ENCODE results near the gene PXMP2. TPM values are rescaled to one million over a fixed set of nuclear protein-coding genes. Genes with fewer than 3 reads are reported as not detected.

PXMP2 gene
- total RNA-seq, 2 donors from 2014 or later, result 3.0 to 3.1 TPM

DNA sequence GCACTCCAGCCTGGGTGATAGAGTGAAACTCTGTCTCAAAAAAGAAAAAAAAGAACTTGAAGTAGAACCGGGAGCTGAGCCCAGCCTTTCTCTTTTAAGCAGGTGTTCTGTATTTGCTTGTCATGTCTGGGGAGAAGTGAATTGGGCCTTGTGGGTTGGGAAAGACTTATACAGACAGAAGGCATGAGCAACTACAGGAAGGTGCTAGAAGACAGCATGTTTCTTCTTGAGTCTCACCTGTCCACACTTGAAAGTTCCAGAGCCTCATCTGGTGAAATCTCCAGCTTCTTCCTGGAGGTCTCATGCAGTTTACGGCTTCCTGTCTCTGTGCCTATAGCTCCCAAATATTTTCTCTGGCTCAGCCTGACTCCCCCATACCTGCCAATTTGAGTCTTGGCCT is 25.7 kb downstream of the PXMP2 start:
- Mint-ChIP-seq H3K4me3 (no peak overlapping the region), H3K36me3 (ENCODE audit: low read depth) (peaks cover 2% of the 10 kb centered on the region), H3K4me1 (peaks cover 14% of the 10 kb centered on the region), H3K27ac (peak overlapping the region; percentile 74), H3K27me3 (no peaks in the 10 kb centered on the region)
- DNase-seq, result no peak
- H3K9me3 ChIP-seq (ENCODE audit: control insufficient read depth, low read length, poor library complexity, severe bottlenecking), result no peaks in the 10 kb centered on the region
- no peak for ATAC-seq

DNA sequence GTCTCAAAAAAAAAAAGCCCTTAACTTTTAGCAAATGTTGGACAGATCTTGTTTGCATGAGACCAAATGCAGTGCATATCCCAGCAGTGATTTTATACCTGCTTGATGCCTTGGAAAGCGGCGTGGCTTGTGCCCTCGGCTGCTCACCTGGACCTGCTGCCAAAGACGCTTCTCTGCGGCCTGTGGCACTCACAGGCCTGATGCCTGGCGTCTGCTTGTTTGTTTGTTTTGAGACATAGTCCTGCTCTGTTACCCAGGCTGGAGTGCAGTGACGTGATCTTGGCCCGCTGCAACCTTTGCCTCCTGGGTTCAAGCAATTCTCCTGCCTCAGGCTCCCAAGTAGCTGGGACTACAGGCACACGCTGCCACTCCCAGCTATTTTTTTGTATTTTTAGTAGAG is 28.5 kb downstream of the PXMP2 start:
- no peak overlapping the region for H3K4me3 Mint-ChIP-seq
- no peaks in the 10 kb centered on the region for H3K27me3 Mint-ChIP-seq
- no peaks in the 10 kb centered on the region for H3K9me3 ChIP-seq (ENCODE audit: control insufficient read depth, low read length, poor library complexity, severe bottlenecking)
- peaks cover 9% of the 10 kb centered on the region for H3K36me3 Mint-ChIP-seq (ENCODE audit: low read depth)
- no peak overlapping the region for H3K27ac Mint-ChIP-seq
- ATAC-seq (no peak), DNase-seq (no peak)
- peaks cover 10% of the 10 kb centered on the region for H3K4me1 Mint-ChIP-seq

DNA sequence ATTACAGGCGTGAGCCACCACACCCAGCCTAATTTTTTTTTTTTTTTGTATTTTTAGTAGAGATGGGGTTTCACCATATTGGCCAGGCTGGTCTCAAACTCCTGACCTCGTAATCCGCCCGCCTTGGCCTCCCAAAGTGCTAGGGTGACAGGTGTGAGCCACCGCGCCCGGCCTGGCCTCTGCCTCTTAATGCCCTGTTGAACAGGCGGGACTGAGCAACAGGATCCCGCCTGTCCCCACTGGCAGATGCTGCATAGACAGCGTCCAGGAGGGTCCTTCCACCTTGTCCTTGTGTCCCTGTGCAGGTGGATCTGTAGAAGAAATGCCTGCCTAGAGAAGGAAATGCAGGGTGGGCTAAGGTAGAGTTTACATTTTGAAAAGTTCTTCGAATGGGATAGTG is 29.0 kb downstream of the PXMP2 start:
- no peak for DNase-seq
- ATAC-seq, result no peak
- H3K4me1 Mint-ChIP-seq, result peaks cover 10% of the 10 kb centered on the region

DNA sequence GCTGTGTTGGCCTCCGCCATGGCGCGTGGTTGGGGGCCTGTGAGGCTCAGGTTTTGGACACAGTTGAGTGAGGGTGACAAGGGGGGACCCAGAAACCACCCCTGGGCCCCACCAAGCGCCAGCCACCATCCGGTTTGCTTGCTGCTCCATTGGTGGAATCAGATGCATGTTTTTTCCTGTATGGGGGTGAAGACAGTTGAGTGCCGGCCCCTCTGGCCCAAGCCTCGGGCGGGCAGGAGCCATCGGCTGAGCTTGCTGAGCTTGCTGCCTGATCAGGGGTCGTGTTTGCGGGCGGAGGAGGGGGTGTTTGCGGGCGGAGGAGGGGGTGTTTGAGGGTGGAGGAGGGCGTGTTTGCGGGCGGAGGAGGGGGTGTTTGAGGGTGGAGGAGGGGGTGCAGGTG is 29.6 kb downstream of the PXMP2 start:
- ATAC-seq (no peak), DNase-seq (no peak)
- H3K9me3 ChIP-seq (ENCODE audit: control insufficient read depth, low read length, poor library complexity, severe bottlenecking), result no peaks in the 10 kb centered on the region
- peaks cover 9% of the 10 kb centered on the region for H3K36me3 Mint-ChIP-seq (ENCODE audit: low read depth)
- H3K27ac Mint-ChIP-seq, result no peak overlapping the region
- peaks cover 10% of the 10 kb centered on the region for H3K4me1 Mint-ChIP-seq
- H3K27me3 Mint-ChIP-seq, result no peaks in the 10 kb centered on the region
- H3K4me3 Mint-ChIP-seq, result no peak overlapping the region

More for the DNA sequence above, 29.0 kb downstream of the PXMP2 start:
- Mint-ChIP-seq H3K36me3 (ENCODE audit: low read depth) (peaks cover 9% of the 10 kb centered on the region), H3K27me3 (no peaks in the 10 kb centered on the region), H3K27ac (no peak overlapping the region), H3K4me3 (no peak overlapping the region)
- H3K9me3 ChIP-seq (ENCODE audit: control insufficient read depth, low read length, poor library complexity, severe bottlenecking), result no peaks in the 10 kb centered on the region

DNA sequence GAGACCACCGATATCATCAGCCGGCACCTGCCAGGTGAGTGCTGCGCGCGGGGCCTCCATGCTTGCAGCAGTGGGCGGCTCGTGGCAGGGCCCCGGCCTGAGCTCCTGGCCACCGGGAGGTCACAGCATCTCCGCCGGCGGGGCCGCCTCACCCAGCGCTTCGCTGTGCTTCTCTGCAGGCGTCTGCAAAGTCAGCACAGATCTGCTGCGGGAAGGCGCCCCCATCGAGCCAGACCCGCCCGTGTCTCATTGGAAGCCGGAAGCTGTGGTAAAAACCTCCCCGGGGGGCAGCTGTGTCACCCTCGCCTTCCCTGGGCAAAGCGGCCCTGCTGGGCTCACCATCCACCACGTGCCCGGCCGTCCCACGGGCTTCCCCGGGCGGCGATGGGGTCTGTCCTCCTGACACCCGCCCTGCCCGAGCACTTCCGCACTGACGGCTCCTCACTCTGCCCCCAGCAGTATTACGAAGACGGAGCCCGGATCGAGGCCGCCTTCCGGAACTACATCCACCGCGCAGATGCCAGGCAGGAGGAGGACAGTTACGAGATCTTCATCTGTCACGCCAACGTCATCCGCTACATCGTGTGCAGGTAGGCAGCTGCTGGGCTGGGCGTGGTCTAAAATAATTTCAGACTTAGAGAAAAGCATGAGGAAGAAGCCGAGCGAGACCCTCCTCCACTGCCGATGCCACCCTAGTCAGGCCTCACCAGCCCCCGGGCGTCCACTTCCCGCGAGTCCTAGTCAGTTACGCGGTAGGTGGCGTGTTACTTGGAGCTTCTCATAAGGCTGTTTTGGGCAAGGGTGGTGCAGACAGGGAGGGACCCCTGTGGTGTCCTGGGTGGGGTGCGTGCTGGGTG is 30.4 kb downstream of the PXMP2 start:
- no peaks in the 10 kb centered on the region for H3K27me3 Mint-ChIP-seq
- DNase-seq (no peak), ATAC-seq (no peak)
- peaks cover 5% of the 10 kb centered on the region for H3K4me1 Mint-ChIP-seq
- peaks cover 9% of the 10 kb centered on the region for H3K36me3 Mint-ChIP-seq (ENCODE audit: low read depth)
- H3K9me3 ChIP-seq (ENCODE audit: control insufficient read depth, low read length, poor library complexity, severe bottlenecking), result no peaks in the 10 kb centered on the region
- H3K27ac Mint-ChIP-seq, result no peak overlapping the region
- H3K4me3 Mint-ChIP-seq, result no peak overlapping the region

DNA sequence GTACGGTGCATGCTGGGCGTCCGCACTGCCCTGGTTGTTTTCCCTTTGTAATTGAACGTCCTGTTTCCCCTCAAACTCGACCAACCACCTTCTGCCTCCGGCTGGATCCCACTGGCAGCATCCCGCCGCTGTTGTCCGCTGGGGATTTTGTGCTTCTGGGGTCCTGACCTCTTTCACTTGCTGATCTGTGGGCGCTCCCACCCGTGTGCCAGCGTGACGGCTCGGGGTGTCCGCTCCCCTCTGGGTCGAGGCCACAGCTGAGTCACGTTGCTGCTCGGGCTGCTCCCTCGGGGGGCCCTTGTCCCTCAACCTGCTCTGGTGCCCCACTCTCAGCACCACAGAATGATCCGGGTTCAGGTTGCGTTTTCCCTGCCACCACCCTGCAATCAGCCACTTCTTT is 31.3 kb downstream of the PXMP2 start:
- Mint-ChIP-seq H3K4me1 (peaks cover 5% of the 10 kb centered on the region), H3K36me3 (ENCODE audit: low read depth) (peaks cover 9% of the 10 kb centered on the region), H3K27me3 (no peaks in the 10 kb centered on the region), H3K27ac (no peak overlapping the region), H3K4me3 (no peak overlapping the region)
- DNase-seq (no peak), ATAC-seq (no peak)
- no peaks in the 10 kb centered on the region for H3K9me3 ChIP-seq (ENCODE audit: control insufficient read depth, low read length, poor library complexity, severe bottlenecking)

DNA sequence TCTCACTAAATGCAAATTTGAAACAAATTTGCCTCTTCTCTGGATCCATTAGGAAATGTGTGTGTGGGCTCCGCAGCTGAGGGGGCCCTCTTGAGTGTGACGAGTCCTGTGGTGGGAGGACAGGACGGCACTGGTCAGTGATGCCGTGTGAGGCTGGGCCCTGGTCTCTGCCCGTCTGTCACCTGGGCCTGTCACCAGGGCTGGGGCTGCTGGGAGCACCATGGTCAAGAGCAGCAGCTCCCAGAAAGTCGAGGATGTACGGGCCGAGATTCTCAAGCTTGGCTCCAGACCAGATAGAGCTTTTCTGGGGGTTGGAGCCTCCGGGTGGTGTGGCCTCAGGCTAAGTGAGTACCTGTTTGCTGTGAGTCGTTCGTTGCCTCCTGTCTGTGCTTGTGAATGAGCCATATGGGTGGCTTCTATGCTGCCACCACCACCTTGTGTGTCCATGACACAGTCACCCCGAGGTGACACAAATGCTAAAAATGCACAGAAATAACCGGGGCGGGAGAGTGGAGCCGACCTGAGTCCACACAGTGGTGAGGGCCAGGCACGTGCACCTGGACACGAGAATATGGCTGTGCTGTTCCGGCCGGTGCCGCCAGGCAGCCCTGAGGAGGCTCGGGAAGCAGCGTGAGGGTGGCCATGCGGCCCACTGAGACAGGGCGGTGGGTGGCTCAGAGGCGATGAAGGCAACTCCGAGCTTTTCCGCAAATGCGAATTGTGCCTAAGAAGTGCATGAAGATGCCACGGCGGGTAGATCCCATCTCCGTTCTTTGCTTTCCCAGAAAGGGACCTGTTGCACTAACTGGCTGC is 32.0 kb downstream of the PXMP2 start:
- H3K27ac Mint-ChIP-seq, result no peak overlapping the region
- H3K4me3 Mint-ChIP-seq, result no peak overlapping the region
- H3K36me3 Mint-ChIP-seq (ENCODE audit: low read depth), result peaks cover 9% of the 10 kb centered on the region
- no peaks in the 10 kb centered on the region for H3K27me3 Mint-ChIP-seq
- no peak for DNase-seq
- H3K4me1 Mint-ChIP-seq, result peaks cover 2% of the 10 kb centered on the region
- no peak for ATAC-seq
- no peaks in the 10 kb centered on the region for H3K9me3 ChIP-seq (ENCODE audit: control insufficient read depth, low read length, poor library complexity, severe bottlenecking)

DNA sequence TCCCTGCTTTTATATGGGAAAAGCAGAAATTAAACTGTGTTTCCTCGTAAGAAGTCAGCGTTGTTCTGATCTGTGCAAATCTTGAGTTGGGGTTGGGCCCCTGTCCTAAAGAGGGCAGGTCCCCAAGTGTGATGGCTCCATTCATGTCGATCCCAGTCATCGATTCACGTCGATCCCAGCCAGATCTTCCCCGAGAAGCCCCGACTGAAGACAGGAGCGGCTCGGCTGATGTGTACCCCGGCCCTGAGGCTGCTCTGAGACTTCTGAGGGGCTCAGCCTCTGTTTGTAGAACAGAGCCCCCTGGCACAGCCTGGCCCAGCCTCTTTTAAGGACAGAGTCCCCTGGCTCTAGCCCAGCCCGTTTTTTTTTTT is 32.6 kb downstream of the PXMP2 start:
- no peak overlapping the region for H3K27ac Mint-ChIP-seq
- H3K36me3 Mint-ChIP-seq (ENCODE audit: low read depth), result peaks cover 9% of the 10 kb centered on the region
- DNase-seq, result no peak

DNA sequence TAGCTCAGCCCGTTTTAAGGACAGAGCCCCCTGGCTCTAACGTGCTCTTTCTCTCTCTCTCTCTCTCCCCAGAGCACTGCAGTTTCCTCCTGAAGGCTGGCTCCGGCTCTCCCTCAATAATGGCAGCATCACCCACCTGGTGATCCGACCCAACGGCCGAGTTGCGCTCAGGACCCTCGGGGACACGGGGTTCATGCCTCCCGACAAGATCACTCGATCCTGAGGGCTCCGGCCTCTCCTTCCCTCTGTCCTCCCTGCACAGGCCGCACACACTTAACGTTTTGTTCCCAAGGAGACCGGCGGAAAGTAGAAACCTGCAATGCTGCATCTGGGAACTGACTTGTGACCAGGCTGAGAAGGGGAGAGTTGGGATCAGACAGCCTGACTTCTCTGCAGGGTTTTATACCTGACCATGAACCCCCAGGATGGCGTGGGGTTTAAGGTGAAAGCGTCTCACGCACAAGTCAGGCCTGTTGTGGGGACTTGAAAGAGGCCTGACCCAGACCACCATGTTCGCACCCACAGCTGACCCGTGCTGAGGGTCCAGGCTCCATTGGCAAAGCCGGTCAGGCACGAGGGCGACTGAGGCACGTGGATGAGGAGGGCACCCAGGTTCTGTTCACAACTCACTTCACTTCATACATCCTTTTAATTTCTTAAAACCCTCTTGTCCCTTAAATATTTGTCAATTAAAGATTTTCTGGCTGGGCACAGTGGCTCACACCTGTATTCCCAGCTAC is 33.4 kb downstream of the PXMP2 start:
- H3K36me3 Mint-ChIP-seq (ENCODE audit: low read depth), result peaks cover 9% of the 10 kb centered on the region
- no peak overlapping the region for H3K27ac Mint-ChIP-seq

More for the DNA sequence above, 32.6 kb downstream of the PXMP2 start:
- no peak for ATAC-seq
- Mint-ChIP-seq H3K4me3 (no peak overlapping the region), H3K27me3 (no peaks in the 10 kb centered on the region), H3K4me1 (no peaks in the 10 kb centered on the region)
- H3K9me3 ChIP-seq (ENCODE audit: control insufficient read depth, low read length, poor library complexity, severe bottlenecking), result no peaks in the 10 kb centered on the region

DNA sequence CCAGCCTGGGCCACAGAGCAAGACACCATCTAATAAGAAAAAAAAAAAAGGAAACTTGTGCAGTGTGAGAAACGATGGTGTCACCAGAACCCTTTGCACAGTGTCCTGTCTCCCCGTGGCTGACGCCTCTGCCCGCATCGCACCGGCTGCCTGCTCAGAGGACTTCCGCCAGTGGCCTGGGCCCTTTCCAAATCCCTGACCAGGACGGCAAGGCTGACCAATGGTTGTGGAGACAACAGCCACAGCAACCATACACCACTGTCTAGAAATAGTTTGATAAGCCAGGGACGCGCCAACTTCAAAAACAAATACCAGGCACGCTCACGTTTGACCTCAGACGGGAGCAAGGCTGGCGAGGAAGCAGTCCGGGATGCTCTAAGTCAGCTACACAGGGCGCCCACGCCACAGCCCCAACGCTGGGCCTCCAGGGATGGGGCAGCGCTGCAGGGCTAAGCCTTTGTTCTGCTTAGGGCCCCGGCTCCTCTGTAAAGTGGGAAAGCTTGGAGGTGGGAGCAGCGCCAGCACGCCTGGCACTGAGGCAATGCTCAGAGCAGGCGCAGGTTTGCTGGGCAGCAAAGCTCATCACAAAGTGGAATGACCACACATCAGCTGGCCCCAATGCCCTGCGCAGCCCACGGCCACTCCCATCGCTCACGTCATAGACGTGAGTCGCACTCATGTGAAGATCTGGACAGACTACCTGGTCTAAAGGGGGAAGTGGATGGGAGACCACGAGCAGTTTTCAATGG is 35.8 kb downstream of the PXMP2 start:
- DNase-seq (no peak), ATAC-seq (no peak)
- no peak overlapping the region for H3K27ac Mint-ChIP-seq
- H3K4me3 Mint-ChIP-seq, result no peak overlapping the region
- no peaks in the 10 kb centered on the region for H3K27me3 Mint-ChIP-seq
- H3K4me1 Mint-ChIP-seq, result no peaks in the 10 kb centered on the region
- no peaks in the 10 kb centered on the region for H3K9me3 ChIP-seq (ENCODE audit: control insufficient read depth, low read length, poor library complexity, severe bottlenecking)
- peaks cover 7% of the 10 kb centered on the region for H3K36me3 Mint-ChIP-seq (ENCODE audit: low read depth)

More for the DNA sequence above, 33.4 kb downstream of the PXMP2 start:
- Mint-ChIP-seq H3K4me1 (no peaks in the 10 kb centered on the region), H3K4me3 (no peak overlapping the region), H3K27me3 (no peaks in the 10 kb centered on the region)
- DNase-seq, result no peak
- no peaks in the 10 kb centered on the region for H3K9me3 ChIP-seq (ENCODE audit: control insufficient read depth, low read length, poor library complexity, severe bottlenecking)
- ATAC-seq, result no peak

DNA sequence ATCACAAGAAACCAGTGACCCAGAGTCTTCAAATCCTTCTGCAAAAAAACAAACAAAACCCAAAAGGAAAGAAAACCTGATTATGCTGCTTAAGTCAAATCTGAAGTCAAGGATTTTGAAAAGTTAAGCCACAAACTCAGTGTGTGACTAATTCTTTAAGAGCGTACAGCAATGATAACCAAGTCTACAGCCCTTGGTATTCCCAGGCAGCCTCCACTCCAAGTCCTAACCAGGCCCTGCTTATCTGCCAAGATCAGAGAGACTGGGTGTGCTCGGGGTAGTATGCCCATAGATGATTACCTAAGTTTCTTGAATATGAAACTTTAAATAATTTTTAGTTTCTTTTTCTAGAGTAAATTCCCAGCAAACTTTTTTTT is 36.4 kb downstream of the PXMP2 start:
- H3K4me1 Mint-ChIP-seq, result peaks cover under 1% of the 10 kb centered on the region
- no peaks in the 10 kb centered on the region for H3K27me3 Mint-ChIP-seq
- H3K27ac Mint-ChIP-seq, result no peak overlapping the region
- no peak for DNase-seq
- no peak for ATAC-seq
- peaks cover 5% of the 10 kb centered on the region for H3K36me3 Mint-ChIP-seq (ENCODE audit: low read depth)
- no peaks in the 10 kb centered on the region for H3K9me3 ChIP-seq (ENCODE audit: control insufficient read depth, low read length, poor library complexity, severe bottlenecking)
- no peak overlapping the region for H3K4me3 Mint-ChIP-seq

DNA sequence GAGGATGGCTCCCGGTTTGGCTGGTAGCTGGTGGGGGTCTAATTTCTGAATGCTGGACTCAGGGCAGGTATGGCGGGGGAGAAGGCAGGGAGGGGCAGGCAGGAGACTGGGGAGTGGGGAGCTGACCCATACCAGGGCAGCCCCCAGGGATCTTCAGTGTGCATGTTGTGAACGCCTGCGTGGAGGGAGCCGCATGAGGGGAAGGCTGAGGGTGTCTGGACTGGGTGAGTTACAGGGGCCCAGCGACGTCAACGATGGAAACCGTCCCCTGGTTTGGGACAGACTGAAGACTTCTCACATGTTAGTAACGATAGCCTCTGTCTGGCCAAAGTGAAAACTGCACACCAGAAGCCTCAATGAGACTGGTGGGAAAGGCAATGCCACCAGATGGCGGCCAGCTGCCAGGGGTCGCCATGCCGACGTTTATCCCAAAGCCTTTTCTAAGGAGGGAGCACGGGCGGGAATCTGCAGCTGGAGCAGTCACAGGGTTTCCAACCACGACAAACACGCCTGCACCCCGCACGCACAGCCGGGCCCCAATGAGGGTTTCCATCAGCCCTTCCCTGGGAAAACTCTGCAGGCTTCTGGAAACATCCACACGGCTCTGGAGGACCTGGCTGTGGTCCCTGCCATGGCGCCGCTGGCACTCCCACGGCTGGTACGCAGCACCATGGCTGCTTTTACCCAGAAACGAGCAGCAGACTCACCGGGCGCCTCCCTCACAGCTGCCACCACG is 37.3 kb downstream of the PXMP2 start:
- Mint-ChIP-seq H3K4me3 (no peak overlapping the region), H3K36me3 (ENCODE audit: low read depth) (peaks cover 3% of the 10 kb centered on the region), H3K4me1 (peaks cover 5% of the 10 kb centered on the region), H3K27me3 (no peaks in the 10 kb centered on the region), H3K27ac (no peak overlapping the region)
- DNase-seq (no peak), ATAC-seq (no peak)
- H3K9me3 ChIP-seq (ENCODE audit: control insufficient read depth, low read length, poor library complexity, severe bottlenecking), result no peaks in the 10 kb centered on the region

Data from T-helper 17 cell (primary cell).